ENCODE measurements around the gene TBC1D22B.
"Not testable (repeated sequence)": the region's sequence is repeated elsewhere in the genome, so short reads cannot be mapped to it uniquely, and the experiment has no call there.

Gene TBC1D22B

GRCh38 chr6:37324131-37325033 lies 66.8 kb downstream of the TBC1D22B start:
- Histone ChIP-seq H4K20me1 (ENCODE audit: low read depth, low read length) (no peaks in the 10 kb centered on the region), H3K36me3 (ENCODE audit: low read length) (no peaks in the 10 kb centered on the region), H3K27ac (ENCODE audit: low read depth, low read length) (no peak overlapping the region), H3K27me3 (ENCODE audit: low read length) (no peaks in the 10 kb centered on the region), H3K4me3 (ENCODE audit: insufficient read depth, low read length, poor library complexity, severe bottlenecking) (no peak overlapping the region), H3K9me3 (ENCODE audit: insufficient read depth, low read length) (no peaks in the 10 kb centered on the region), H3F3A (ENCODE audit: insufficient read depth) (no peaks in the 10 kb centered on the region), H3K79me2 (ENCODE audit: insufficient read depth, low read length) (no peaks in the 10 kb centered on the region), H2AFZ (ENCODE audit: low read depth, low read length, severe bottlenecking) (no peak overlapping the region), H3K4me2 (ENCODE audit: low read depth, low read length, poor library complexity, severe bottlenecking) (no peak overlapping the region), H3K9me2 (replicated peaks; ENCODE audit: insufficient read depth, low read length) (no peaks in the 10 kb centered on the region), H3K9ac (ENCODE audit: low read length) (no peak overlapping the region)
- TF ChIP-seq CTCF (IDR thresholded peaks at IDR 0.05; ENCODE audit: insufficient read depth, low read length, poor library complexity, severe bottlenecking) = no peak

- not testable (repeated sequence) for H3K27me3 ChIP-seq (ENCODE audit: low read length); H2AFZ ChIP-seq (ENCODE audit: low read depth, low read length, severe bottlenecking); H3F3A ChIP-seq (ENCODE audit: insufficient read depth); H3K4me3 ChIP-seq (ENCODE audit: insufficient read depth, low read length, poor library complexity, severe bottlenecking); H3K27ac ChIP-seq (ENCODE audit: low read depth, low read length); H3K4me2 ChIP-seq (ENCODE audit: low read depth, low read length, poor library complexity, severe bottlenecking); H3K36me3 ChIP-seq (ENCODE audit: low read length); H3K9me3 ChIP-seq (ENCODE audit: insufficient read depth, low read length); H3K79me2 ChIP-seq (ENCODE audit: insufficient read depth, low read length); H4K20me1 ChIP-seq (ENCODE audit: low read depth, low read length); H3K9me2 ChIP-seq (replicated peaks; ENCODE audit: insufficient read depth, low read length); H3K9ac ChIP-seq (ENCODE audit: low read length)
These were observed 72.8 kb downstream of the TBC1D22B start for GRCh38 chr6:37330345-37330744.

- no peak overlapping the region for H3K27ac ChIP-seq (ENCODE audit: low read depth, low read length)
- H3K79me2 ChIP-seq (ENCODE audit: insufficient read depth, low read length) = no peaks in the 10 kb centered on the region
- no peaks in the 10 kb centered on the region for H4K20me1 ChIP-seq (ENCODE audit: low read depth, low read length)
- no peaks in the 10 kb centered on the region for H3K9me3 ChIP-seq (ENCODE audit: insufficient read depth, low read length)
- H2AFZ ChIP-seq (ENCODE audit: low read depth, low read length, severe bottlenecking) = no peak overlapping the region
- H3K9me2 ChIP-seq (replicated peaks; ENCODE audit: insufficient read depth, low read length) = no peaks in the 10 kb centered on the region
- H3F3A ChIP-seq (ENCODE audit: insufficient read depth) = no peaks in the 10 kb centered on the region
- no peaks in the 10 kb centered on the region for H3K27me3 ChIP-seq (ENCODE audit: low read length)
- H3K36me3 ChIP-seq (ENCODE audit: low read length) = no peaks in the 10 kb centered on the region
- no peak overlapping the region for H3K4me3 ChIP-seq (ENCODE audit: insufficient read depth, low read length, poor library complexity, severe bottlenecking)
- H3K4me2 ChIP-seq (ENCODE audit: low read depth, low read length, poor library complexity, severe bottlenecking) = no peak overlapping the region
- H3K9ac ChIP-seq (ENCODE audit: low read length) = no peak overlapping the region
- TF ChIP-seq CTCF (IDR thresholded peaks at IDR 0.05; ENCODE audit: insufficient read depth, low read length, poor library complexity, severe bottlenecking) (no peak), EZH2phosphoT487 (conservative IDR thresholded peaks at IDR 0.05; ENCODE audit: low read length) (no peak)
These were observed 73.5 kb downstream of the TBC1D22B start for GRCh38 chr6:37331047-37331446.

GRCh38 chr6:37332894-37333293 lies 75.3 kb downstream of the TBC1D22B start:
- TF ChIP-seq CTCF (IDR thresholded peaks at IDR 0.05; ENCODE audit: insufficient read depth, low read length, poor library complexity, severe bottlenecking) (no peak), EZH2phosphoT487 (conservative IDR thresholded peaks at IDR 0.05; ENCODE audit: low read length) (no peak)
- H3K4me3 ChIP-seq (ENCODE audit: insufficient read depth, low read length, poor library complexity, severe bottlenecking) = no peak overlapping the region
- H3K9me2 ChIP-seq (replicated peaks; ENCODE audit: insufficient read depth, low read length) = no peaks in the 10 kb centered on the region
- H3K4me2 ChIP-seq (ENCODE audit: low read depth, low read length, poor library complexity, severe bottlenecking) = no peak overlapping the region
- no peaks in the 10 kb centered on the region for H3K36me3 ChIP-seq (ENCODE audit: low read length)
- no peaks in the 10 kb centered on the region for H3K9me3 ChIP-seq (ENCODE audit: insufficient read depth, low read length)
- no peak overlapping the region for H3K9ac ChIP-seq (ENCODE audit: low read length)
- no peaks in the 10 kb centered on the region for H3K79me2 ChIP-seq (ENCODE audit: insufficient read depth, low read length)
- no peak overlapping the region for H3K27ac ChIP-seq (ENCODE audit: low read depth, low read length)
- H3K27me3 ChIP-seq (ENCODE audit: low read length) = no peaks in the 10 kb centered on the region
- H4K20me1 ChIP-seq (ENCODE audit: low read depth, low read length) = no peaks in the 10 kb centered on the region
- no peaks in the 10 kb centered on the region for H3F3A ChIP-seq (ENCODE audit: insufficient read depth)
- H2AFZ ChIP-seq (ENCODE audit: low read depth, low read length, severe bottlenecking) = no peak overlapping the region

Data from SU-DHL-6 (cell line).